HG03575 (cell line): ENCODE results near the gene CA5B.
"Not testable (repeated sequence)": the region's sequence is repeated elsewhere in the genome, so short reads cannot be mapped to it uniquely, and the experiment has no call there.

ENCODE experiments used
- ATAC-seq: cut with Tn5 transposase; IDR thresholded peaks from one replicate; pipeline ENCODE4 v1.9.1; 2021; ENCODE audit not compliant: unreplicated experiment, insufficient number of reproducible peaks, low FRiP score; ENCODE audit errors: extremely low read depth

CA5B gene

DNA sequence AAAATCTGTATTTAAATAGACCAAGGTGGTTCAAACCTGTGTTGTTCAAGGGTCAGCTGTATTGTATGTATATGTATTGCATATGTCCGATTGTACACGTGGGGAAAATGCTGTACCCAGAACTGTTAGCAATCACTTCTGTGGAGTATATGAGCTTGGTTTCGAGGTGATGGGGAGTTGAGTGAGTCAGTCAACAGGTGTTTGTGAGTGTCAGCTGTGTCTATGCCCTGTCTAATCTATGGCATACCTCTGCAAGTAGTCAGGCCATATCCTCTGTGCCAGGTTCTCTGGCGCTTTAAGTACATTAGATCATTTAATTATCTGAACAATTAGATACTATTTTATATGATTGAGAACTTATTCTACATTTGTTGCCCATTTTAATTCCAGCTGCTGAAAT lies 59.6 kb downstream of the CA5B start:
- ATAC-seq = no peak

DNA sequence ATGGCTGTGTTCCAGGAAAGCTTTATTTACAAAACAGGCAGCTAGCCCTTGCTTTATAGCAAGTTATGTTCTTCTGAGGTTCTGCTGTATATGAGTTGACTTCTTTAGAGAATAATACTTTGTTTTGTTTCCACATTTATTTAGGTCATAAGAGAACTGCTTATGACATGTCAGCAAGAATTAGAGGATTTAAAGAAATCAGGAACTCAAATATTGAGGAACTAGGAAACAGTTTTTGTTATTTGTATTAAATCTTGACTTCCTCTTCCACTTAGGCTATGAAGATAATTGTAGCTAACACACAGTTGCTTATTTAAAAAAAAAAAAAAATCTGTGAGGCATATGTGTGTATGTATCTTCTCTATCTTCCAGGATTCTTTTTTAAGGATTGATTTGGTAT lies 66.5 kb downstream of the CA5B start:
- ATAC-seq = no peak

DNA sequence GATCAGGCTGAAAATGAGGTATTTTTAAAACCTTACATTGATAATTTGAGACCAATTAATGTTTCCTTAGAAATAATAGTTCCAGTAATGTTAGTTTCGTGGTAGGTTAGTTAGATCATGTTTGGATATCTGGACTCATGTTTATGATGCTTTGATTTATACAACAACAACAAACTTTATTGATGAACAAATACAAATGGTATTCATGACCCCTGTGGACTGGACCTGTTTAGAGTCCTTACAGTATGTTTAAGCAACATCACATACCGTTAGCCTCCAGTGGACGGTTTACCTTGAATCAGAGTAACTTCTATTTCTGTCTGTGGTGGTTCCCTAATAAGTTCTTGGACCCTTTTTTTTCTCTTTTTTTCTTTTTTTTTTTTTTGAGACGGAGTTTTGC lies 70.2 kb downstream of the CA5B start:
- ATAC-seq = no peak

DNA sequence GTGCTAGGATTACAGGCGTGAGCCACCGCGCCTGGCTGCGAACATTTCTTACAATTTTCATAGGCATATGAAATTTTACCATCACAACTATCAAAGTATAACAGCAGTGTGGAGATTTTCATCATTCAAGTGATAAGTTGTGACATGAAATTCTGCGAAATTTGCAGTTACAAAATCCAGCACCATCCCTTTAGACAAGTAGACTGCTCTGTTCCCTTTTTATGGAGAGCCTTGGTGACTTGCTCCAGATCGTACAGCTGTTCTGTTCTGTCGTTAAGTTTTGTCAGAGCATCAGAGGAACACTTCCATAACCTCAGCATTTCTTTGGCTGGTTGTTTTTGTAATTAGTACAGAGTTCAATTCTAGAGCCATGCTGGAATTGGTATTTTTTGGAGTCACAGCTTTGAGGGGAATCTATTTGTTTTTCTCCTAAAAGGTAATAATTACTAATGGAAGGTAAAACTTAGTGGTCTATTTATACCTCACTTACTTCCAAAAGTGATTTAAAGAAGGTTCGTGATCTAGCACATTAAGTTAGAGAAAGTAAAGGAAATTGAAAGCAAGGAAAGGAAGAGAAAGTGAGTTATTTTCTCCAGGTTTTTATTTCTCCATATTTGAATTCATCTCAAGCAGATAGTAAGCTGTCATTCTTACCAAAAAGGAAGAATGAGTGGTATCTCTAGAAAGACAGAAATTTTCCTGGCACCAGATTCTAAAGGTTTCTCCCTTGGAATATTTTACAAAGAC lies 74.3 kb downstream of the CA5B start:
- ATAC-seq = no peak

DNA sequence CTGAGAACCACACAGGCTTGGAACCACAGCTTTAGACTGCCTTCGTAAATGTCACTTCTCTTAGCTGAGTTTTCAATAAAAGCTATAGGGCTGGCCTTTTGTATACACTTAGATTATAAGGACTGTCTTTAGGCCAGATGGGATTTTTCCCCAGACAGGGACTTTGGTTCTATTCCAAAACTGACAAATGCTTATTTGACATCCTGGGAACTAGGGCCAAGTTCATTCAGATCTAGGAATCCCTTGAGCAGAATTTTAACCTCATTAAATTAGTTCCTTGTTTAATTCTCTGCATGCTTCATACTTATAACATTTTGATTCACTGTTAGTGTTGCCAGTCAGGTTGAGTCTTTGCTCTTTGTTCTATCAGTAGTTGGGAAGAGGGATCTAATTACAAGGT lies 75.3 kb downstream of the CA5B start:
- ATAC-seq = no peak

- ATAC-seq = no peak
Observed at GRCh38 chrX:15814771-15815365, 76.8 kb downstream of the CA5B start.

DNA sequence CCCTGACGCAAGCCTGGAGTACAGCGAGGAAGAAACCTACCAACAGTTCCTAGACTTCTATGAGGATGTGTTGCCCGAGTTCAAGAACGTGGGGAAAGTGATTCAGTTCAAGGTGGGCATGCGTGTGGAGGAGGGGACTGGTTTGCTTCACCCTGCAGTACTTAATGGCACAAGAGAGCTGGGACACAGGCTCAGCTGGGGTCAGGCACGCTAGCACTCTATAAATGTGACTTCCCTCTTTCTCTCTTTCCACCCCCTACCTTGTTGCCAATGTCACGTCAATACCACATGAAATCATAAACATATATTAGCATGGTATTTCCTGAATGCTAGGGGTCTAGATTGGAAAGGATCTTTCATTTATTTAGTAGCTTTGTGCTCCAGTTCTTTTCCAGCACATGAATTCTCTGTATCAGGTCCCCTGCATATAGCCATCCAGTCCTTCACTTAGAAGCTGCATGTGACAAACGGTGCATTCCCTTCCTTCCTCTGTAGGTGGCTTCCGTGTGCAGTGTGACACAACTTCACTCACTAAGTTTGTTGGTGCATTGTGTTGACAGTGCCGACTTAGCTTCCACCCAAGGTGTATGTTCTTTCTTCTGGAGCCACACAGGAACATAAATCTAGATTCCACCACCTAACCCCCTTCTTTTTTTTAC lies 77.8 kb downstream of the CA5B start:
- ATAC-seq = no peak

DNA sequence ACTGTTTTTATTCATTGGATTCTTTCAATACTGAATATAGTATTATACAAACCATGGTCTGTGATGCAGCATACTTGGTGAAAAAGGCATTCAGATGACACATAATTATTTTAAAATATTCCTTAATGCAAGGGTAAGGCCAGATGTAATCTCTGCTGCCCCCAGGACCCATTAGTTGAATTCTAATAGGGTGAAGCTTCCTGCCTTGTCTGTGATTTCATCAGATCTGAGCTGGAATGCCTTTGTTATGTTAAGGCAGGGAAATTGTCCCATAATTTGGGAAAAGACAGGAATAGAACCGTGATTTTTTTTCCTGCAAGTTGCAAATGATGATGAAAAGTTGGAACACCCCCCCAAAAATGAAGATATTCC lies 78.4 kb downstream of the CA5B start:
- ATAC-seq = no peak

- no peak for ATAC-seq
Observed at GRCh38 chrX:15816886-15817285, 78.8 kb downstream of the CA5B start.

DNA sequence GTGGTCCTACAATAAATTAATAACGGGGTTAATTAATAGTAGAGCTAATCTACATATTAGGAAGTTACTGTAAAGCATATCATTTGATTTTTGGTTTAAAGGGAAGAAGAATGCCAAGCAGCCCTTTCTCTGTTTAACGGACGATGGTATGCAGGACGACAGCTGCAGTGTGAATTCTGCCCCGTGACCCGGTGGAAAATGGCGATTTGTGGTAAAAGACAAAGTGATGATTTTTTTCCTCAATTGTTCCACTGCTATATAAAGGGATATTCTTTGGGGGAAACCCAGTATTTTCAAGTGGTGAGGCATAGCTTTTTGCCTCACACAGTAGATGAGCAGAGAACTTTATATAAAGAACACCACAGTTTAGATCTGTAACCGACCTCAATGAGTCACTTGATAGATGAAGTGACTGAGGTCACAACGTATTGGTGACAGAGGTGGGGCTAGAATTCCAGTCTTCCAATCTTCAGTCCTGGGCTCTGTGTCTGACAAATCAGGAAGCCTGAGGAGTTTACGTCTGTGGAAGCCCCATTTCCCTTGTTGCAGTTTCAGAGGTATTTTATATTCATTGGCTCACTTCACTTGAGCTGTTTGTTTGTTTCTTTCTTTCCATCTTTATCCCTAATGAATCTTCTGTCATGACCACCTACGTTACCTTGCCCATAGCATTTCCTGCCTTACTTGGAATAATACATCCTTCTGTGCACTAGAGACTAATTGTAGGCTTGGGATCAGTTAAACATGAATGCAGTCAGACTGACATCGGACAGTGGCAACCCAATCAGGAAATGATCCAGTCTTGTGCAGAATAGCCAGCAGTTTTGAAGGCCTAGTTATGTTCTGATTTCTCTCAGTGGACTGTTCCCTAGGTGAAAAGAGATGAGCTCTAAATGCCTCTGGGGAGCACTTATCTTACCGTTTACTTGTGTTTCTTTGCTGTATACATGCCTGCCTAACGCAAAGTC lies 82.3 kb downstream of the CA5B start:
- no peak for ATAC-seq

GRCh38 chrX:15822922-15823321 lies 84.9 kb downstream of the CA5B start:
- no peak for ATAC-seq

GRCh38 chrX:15825936-15826335 lies 87.9 kb downstream of the CA5B start:
- ATAC-seq = no peak

GRCh38 chrX:15829217-15829616 lies 91.1 kb downstream of the CA5B start:
- ATAC-seq = no peak

GRCh38 chrX:15831347-15831746 lies 93.3 kb downstream of the CA5B start:
- ATAC-seq = not testable (repeated sequence)

DNA sequence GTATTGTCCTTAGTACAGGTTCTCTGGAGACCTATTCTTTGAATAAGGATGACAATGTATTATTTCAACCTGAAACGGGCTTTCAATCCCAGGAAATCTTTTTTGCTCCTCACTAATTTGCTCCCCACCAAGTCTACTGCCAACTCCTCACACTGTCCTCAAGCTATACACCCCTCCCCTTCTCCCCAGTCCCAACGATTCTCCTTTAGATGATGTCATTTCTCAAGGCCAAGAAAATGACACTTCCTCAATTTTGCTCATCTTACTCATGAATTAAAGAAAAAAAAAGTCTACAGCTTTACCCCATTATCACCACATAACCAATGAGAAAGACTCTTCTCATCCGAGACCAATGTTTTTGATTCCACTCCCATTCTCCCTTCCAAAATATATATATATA lies 96.0 kb downstream of the CA5B start:
- no peak for ATAC-seq

- ATAC-seq = no peak
Observed at GRCh38 chrX:15834827-15835595, 96.9 kb downstream of the CA5B start.
